ENCODE data around the gene ARHGAP26. TPM values are rescaled to one million over a fixed set of nuclear protein-coding genes. Genes with fewer than 3 reads are reported as not detected.
"Not testable (repeated sequence)": the region's sequence is repeated elsewhere in the genome, so short reads cannot be mapped to it uniquely, and the experiment has no call there.

ARHGAP26 gene
- total RNA-seq, 1 donor from 2014 or later = 8.9 TPM

DNA sequence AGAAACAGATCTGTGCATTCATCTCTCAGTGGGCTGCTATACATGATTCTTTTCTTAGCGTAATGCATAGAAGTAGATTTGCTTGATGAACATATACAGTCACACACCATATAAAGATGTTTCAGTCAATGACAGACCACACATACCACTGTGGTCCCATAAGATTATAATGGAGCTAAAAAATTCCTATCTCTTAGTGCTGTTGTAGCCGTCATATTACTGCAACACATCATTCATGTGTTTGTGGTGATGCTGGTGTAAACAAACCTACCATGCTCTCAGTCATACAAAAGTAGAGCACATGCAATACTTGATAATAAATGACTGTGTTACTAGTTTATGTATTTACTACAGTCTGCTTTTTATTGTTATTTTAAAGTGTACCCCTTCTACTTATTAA lies 214.3 kb downstream of the ARHGAP26 start:
- no peaks in the 10 kb centered on the region for H3K27me3 Mint-ChIP-seq (ENCODE audit: low read depth)
- H3K9me3 Mint-ChIP-seq = peaks cover 21% of the 10 kb centered on the region
- TF ChIP-seq, protein P1, sequence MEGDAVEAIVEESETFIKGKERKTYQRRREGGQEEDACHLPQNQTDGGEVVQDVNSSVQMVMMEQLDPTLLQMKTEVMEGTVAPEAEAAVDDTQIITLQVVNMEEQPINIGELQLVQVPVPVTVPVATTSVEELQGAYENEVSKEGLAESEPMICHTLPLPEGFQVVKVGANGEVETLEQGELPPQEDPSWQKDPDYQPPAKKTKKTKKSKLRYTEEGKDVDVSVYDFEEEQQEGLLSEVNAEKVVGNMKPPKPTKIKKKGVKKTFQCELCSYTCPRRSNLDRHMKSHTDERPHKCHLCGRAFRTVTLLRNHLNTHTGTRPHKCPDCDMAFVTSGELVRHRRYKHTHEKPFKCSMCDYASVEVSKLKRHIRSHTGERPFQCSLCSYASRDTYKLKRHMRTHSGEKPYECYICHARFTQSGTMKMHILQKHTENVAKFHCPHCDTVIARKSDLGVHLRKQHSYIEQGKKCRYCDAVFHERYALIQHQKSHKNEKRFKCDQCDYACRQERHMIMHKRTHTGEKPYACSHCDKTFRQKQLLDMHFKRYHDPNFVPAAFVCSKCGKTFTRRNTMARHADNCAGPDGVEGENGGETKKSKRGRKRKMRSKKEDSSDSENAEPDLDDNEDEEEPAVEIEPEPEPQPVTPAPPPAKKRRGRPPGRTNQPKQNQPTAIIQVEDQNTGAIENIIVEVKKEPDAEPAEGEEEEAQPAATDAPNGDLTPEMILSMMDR (IDR thresholded peaks at IDR 0.05; ENCODE audit: unreplicated experiment) = no peak
- H3K4me3 Mint-ChIP-seq = no peak overlapping the region
- no peak overlapping the region for H3K27ac Mint-ChIP-seq
- no peak for DNase-seq (ENCODE audit: low spot score in 2 of 2, unreplicated experiment in 2 of 2)
- H3K36me3 Mint-ChIP-seq = peaks cover 3% of the 10 kb centered on the region
- peaks cover 22% of the 10 kb centered on the region for H3K4me1 Mint-ChIP-seq

DNA sequence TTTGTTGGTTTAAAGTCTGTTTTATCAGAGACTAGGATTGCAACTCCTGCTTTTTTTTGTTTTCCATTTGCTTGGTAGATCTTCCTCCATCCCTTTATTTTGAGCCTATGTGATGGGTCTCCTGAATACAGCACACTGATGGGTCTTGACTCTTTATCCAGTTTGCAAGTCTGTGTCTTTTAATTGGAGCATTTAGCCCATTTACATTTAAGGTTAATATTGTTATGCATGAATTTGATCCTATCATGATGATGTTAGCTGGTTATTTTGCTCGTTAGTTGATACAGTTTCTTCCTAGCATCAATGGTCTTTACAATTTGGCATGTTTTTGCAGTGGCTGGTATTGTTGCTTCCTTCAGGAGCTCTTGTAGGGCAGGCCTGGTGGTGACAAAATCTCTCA lies 219.1 kb downstream of the ARHGAP26 start:
- not testable (repeated sequence) for DNase-seq (ENCODE audit: low spot score in 2 of 2, unreplicated experiment in 2 of 2); H3K4me3 Mint-ChIP-seq; H3K36me3 Mint-ChIP-seq; H3K27me3 Mint-ChIP-seq (ENCODE audit: low read depth); H3K4me1 Mint-ChIP-seq; H3K27ac Mint-ChIP-seq
- H3K9me3 Mint-ChIP-seq = peaks cover 38% of the 10 kb centered on the region

DNA sequence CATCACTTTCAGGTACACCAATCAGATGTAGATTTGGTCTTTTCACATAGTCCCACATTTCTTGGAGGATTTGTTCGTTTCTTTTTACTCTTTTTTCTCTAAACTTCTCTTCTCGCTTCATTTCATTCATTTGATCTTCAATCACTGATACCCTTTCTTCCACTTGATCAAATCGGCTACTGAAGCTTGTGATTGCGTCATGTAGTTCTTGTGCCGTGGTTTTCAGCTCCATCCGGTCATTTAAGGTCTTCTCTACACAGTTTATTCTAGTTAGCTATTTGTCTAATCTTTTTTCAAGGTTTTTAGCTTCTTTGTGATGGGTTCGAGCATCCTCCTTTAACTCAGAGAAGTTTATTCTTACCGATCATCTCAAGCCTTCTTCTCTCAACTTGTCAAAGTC lies 219.9 kb downstream of the ARHGAP26 start:
- H3K4me1 Mint-ChIP-seq; DNase-seq (ENCODE audit: low spot score in 2 of 2, unreplicated experiment in 2 of 2); H3K36me3 Mint-ChIP-seq; H3K27ac Mint-ChIP-seq; H3K27me3 Mint-ChIP-seq (ENCODE audit: low read depth); H3K4me3 Mint-ChIP-seq: not testable (repeated sequence)
- H3K9me3 Mint-ChIP-seq = peaks cover 38% of the 10 kb centered on the region

DNA sequence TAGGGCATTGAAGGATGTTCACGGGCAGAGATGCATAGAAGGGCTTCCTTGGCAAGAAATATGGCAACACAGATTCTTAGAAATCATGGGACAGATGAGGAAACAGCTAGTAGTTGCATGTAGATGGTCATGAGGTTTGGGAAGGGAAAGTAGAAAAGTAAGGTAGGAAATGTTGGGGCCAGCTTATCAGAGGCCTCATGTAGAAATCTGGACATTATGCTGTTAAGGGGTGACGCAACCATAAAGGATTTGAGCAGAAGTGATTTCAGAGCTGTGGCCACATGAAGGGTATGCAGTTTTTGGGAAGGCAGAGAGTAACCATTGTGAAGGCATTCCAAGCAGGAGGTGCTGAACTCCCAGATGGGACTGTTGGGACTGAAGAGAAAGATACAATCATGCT lies 224.0 kb downstream of the ARHGAP26 start:
- TF ChIP-seq, protein P1 (IDR thresholded peaks at IDR 0.05; ENCODE audit: unreplicated experiment) = no peak
- Mint-ChIP-seq H3K36me3 (peaks cover 2% of the 10 kb centered on the region), H3K4me1 (no peaks in the 10 kb centered on the region), H3K27me3 (ENCODE audit: low read depth) (no peaks in the 10 kb centered on the region), H3K9me3 (peaks cover 19% of the 10 kb centered on the region), H3K27ac (no peak overlapping the region), H3K4me3 (no peak overlapping the region)
- no peak for DNase-seq (ENCODE audit: low spot score in 2 of 2, unreplicated experiment in 2 of 2)

DNA sequence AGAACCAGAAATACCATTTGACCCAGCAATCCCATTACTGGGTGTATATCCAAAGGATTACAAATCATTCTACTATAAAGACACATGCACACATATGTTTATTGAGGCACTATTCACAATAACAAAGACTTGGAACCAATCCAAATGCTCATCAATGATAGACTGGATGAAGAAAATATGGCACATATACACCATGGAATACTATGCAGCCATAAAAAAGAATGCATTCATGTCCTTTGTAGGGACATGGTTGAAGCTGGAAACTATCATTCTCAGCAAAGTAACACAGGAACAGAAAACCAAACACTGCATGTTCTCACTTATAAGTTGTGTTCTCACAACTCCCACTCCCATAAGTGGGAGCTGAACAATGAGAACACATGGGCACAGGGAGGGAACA lies 225.4 kb downstream of the ARHGAP26 start:
- not testable (repeated sequence) for H3K9me3 Mint-ChIP-seq; H3K27me3 Mint-ChIP-seq (ENCODE audit: low read depth); H3K4me1 Mint-ChIP-seq; H3K36me3 Mint-ChIP-seq; H3K27ac Mint-ChIP-seq; H3K4me3 Mint-ChIP-seq; DNase-seq (ENCODE audit: low spot score in 2 of 2, unreplicated experiment in 2 of 2)

DNA sequence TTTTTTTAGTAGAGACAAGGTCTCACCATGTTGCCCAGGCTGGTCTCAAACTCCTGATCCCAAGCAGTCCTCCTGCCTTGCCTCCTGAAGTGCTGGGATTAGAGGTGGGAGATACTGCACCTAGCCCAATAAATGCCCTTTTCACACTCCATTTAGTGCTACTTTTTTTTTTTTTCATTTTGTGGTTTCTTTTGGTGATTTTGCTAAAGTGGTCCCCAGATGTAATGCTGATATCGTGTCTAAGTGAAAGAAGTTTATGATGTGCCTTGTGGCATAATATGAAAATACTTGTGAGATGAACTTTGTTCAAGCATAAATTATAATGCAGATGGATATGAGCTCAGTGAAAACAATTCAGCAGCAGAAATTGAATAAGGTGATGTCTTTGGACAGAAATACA lies 227.4 kb downstream of the ARHGAP26 start:
- TF ChIP-seq, protein P1 (IDR thresholded peaks at IDR 0.05; ENCODE audit: unreplicated experiment) = no peak
- DNase-seq (ENCODE audit: low spot score in 2 of 2, unreplicated experiment in 2 of 2) = no peak
- Mint-ChIP-seq H3K4me3 (no peak overlapping the region), H3K4me1 (peaks cover 4% of the 10 kb centered on the region), H3K27ac (no peak overlapping the region), H3K27me3 (ENCODE audit: low read depth) (no peaks in the 10 kb centered on the region), H3K36me3 (no peaks in the 10 kb centered on the region), H3K9me3 (no peaks in the 10 kb centered on the region)

DNA sequence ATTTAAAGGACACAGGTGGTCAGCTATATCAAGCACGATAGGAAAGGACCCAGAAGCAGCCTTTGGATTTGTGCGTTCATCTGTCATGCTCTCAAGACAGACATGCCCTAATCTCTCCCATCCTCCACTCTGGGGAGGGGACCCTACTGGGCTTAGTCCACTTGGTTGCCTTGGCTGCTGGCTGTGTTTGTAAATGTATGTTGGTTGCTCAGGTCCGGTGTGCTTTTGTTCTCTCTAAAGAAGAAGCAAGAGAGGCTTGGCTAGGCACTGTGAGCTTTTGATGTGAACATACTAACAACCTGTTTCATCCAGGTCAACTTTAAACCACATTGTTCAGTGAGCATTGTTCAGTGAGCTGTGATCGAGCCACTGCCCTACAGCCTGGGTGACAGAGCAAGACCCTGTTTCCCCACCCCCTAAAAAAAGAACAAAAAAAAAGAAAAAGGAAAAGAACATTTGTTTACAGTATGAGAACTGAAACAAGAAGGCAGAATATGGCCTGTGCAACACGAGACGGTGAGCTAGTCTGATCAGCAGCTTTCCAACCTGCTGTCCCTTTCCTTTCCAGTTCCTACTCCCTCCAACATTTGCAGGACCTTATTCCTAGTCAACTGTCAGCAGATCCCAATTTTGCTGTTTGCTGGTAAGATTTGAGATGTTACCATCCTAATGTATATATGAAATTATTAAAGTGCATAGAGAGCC lies 228.3 kb downstream of the ARHGAP26 start:
- no peaks in the 10 kb centered on the region for H3K27me3 Mint-ChIP-seq (ENCODE audit: low read depth)
- no peak overlapping the region for H3K27ac Mint-ChIP-seq
- DNase-seq (ENCODE audit: low spot score in 2 of 2, unreplicated experiment in 2 of 2) = no peak
- TF ChIP-seq, protein P1 (IDR thresholded peaks at IDR 0.05; ENCODE audit: unreplicated experiment) = no peak
- peaks cover 12% of the 10 kb centered on the region for H3K4me1 Mint-ChIP-seq
- H3K9me3 Mint-ChIP-seq = no peaks in the 10 kb centered on the region
- H3K4me3 Mint-ChIP-seq = no peak overlapping the region
- no peaks in the 10 kb centered on the region for H3K36me3 Mint-ChIP-seq

DNA sequence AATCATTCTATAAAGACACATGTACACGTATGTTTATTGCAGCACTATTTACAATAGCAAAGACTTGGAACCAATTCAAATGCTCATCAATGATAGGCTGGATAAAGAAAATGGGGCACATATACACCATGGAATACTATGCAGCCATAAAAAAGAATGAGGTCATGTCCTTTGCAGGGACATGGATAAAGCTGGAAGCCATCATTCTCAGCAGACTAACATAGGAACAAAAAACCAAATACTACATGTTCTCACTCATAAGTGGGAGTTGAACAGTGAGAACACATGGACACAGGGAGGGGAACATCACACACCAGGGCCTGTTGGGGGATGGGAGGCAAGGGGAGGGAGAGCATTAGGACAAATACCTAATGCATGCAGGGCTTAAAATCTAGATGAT lies 230.4 kb downstream of the ARHGAP26 start:
- not testable (repeated sequence) for H3K4me3 Mint-ChIP-seq; H3K27ac Mint-ChIP-seq; DNase-seq (ENCODE audit: low spot score in 2 of 2, unreplicated experiment in 2 of 2); H3K27me3 Mint-ChIP-seq (ENCODE audit: low read depth); H3K9me3 Mint-ChIP-seq; H3K36me3 Mint-ChIP-seq
- H3K4me1 Mint-ChIP-seq = peaks cover 14% of the 10 kb centered on the region

Measured in mesothelial cell of epicardium (in vitro differentiated cells).